ENCODE measurements around the gene TIGIT. TPM values are rescaled to one million over a fixed set of nuclear protein-coding genes. Genes with fewer than 3 reads are reported as not detected.
A peak's percentile ranks its signal among the peaks of the same experiment; 100 is the strongest.

TIGIT gene
- total RNA-seq, 2 donors from 2014 or later, result 5.1 to 14.6 TPM

DNA sequence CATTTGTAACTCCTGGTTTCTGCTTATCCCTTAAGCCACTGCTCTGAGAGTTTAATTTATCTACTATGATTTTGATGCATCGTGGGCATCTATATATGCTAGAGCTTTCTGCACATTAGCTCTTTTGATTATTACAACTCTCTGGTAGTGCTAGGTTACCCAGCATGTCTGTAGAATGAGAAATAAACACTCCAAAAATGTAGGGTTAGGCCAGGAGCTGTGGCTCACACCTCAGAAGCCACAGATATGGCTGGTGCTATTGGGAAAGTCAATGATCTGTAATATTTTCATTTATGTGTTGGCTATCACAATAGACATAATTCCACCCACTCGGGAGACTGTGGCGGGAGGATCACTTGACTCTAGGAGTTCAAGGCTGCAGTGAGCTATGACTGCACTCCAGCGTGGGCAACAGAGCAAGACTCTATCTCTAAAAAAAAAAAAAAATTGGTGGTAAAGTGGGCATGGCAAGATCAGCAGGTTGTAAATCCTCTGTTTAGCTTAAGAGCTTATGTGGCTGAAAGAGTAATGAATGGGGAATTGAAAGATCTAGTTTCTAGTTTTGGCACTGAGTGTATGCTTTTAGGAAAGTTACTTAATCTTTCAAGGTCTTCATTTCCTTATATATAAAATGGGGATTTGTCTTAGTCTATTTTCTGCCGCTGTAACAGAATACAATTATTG is 6.3 kb downstream of the TIGIT start:
- Mint-ChIP-seq H3K27ac (peak overlapping the region in 1 of 2 donors; percentile 36), H3K9me3 (no peaks in the 10 kb centered on the region), H3K36me3 (no peaks in the 10 kb centered on the region)
- ATAC-seq (no peak), DNase-seq (ENCODE audit: low spot score in 2 of 2) (no peak)

DNA sequence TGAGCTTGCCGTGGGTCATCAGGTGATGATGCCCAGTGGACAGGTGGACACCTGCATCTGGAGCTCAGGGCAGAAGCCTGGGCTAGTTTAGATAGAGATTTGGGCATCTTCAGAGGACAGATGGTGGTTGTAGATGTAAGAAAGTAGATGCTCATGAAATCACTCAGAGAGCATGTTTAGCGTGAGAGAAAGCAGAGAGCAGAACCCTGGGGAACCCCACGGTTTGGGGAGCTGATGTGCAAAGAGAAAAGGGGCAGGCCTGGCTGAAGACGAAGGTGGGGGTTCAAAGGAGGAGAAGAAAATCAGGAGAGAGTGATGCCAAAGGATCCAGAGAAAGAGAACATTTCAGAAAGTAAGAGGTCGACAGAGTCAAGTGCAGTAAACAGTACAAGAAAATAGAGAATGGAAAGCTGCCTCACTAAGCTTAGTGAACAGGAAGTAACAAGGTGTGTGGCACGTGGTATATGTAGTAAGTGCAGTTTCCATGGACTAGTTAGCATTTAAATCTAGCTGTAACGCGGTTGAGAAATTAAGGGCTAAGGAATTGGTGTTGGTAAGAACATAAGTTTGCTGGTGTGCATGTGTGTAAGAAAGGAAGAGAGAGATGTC is 13.5 kb downstream of the TIGIT start:
- Mint-ChIP-seq H3K36me3 (peaks cover 0 to 13% of the 10 kb centered on the region in 2 donors), H3K27ac (peak overlapping the region; percentile 54 to 92), H3K9me3 (peaks cover 0 to 7% of the 10 kb centered on the region in 2 donors)
- DNase-seq (ENCODE audit: low spot score in 2 of 2), result no peak
- ATAC-seq, result peak in 1 of 2 donors; percentile 23

DNA sequence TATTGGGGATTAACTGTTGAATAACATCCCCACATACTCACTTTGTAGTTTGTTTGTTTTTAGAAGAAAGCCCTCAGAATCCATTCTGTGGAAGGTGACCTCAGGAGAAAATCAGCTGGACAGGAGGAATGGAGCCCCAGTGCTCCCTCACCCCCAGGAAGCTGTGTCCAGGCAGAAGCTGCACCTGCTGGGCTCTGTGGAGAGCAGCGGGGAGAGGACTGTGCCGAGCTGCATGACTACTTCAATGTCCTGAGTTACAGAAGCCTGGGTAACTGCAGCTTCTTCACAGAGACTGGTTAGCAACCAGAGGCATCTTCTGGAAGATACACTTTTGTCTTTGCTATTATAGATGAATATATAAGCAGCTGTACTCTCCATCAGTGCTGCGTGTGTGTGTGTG is 14.0 kb downstream of the TIGIT start:
- peak overlapping the region; percentile 67 to 92 for H3K27ac Mint-ChIP-seq
- DNase-seq (ENCODE audit: low spot score in 2 of 2) (no peak), ATAC-seq (no peak)
- peaks cover 0 to 13% of the 10 kb centered on the region in 2 donors for H3K36me3 Mint-ChIP-seq
- peaks cover 0 to 7% of the 10 kb centered on the region in 2 donors for H3K9me3 Mint-ChIP-seq

DNA sequence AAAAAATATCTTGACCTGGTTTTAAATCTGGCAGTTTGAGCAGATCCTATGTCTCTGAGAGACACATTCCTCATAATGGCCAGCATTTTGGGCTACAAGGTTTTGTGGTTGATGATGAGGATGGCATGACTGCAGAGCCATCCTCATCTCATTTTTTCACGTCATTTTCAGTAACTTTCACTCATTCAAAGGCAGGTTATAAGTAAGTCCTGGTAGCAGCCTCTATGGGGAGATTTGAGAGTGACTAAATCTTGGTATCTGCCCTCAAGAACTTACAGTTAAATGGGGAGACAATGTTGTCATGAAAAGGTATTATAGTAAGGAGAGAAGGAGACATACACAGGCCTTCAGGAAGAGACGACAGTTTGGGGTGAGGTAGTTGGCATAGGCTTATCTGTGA is 14.5 kb downstream of the TIGIT start:
- DNase-seq (ENCODE audit: low spot score in 2 of 2) (no peak), ATAC-seq (peak; percentile 33 to 43)
- peaks cover 0 to 13% of the 10 kb centered on the region in 2 donors for H3K36me3 Mint-ChIP-seq
- H3K9me3 Mint-ChIP-seq, result peaks cover 0 to 7% of the 10 kb centered on the region in 2 donors
- H3K27ac Mint-ChIP-seq, result peak overlapping the region; percentile 67 to 92

DNA sequence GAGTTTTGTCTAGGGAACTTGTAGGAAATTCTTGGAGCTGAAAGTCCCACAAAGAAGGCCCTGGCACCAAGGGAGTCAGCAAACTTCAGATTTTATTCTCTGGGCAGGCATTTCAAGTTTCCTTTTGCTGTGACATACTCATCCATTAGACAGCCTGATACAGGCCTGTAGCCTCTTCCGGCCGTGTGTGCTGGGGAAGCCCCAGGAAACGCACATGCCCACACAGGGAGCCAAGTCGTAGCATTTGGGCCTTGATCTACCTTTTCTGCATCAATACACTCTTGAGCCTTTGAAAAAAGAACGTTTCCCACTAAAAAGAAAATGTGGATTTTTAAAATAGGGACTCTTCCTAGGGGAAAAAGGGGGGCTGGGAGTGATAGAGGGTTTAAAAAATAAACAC is 15.0 kb downstream of the TIGIT start:
- peaks cover 0 to 11% of the 10 kb centered on the region in 2 donors for H3K9me3 Mint-ChIP-seq
- H3K36me3 Mint-ChIP-seq, result peaks cover 0 to 13% of the 10 kb centered on the region in 2 donors
- peak overlapping the region; percentile 67 to 92 for H3K27ac Mint-ChIP-seq
- peak; percentile 66 to 70 for ATAC-seq
- peak; percentile 13 to 64 for DNase-seq (ENCODE audit: low spot score in 2 of 2)

DNA sequence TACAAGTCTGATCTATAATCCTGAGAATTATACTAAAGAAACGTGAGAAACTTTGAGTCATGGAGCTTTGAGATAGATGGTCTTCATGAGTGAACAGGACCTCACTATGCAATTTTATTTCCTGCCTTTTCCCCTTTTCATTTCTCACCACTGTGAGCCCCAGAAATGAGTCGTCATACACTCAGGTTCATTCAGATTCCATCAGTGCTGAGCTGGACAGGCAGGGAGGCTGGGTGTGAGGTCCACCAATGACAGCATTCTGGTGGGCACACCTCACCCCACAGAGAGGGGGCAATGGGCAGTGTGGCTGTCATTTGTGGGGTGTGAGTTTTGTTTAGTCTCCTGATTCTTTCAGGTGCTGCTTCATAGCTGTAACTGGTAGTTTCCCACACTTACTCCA is 16.9 kb downstream of the TIGIT start:
- DNase-seq (ENCODE audit: low spot score in 2 of 2) (no peak), ATAC-seq (peak; percentile 68)
- H3K9me3 Mint-ChIP-seq, result peaks cover 0 to 11% of the 10 kb centered on the region in 2 donors

DNA sequence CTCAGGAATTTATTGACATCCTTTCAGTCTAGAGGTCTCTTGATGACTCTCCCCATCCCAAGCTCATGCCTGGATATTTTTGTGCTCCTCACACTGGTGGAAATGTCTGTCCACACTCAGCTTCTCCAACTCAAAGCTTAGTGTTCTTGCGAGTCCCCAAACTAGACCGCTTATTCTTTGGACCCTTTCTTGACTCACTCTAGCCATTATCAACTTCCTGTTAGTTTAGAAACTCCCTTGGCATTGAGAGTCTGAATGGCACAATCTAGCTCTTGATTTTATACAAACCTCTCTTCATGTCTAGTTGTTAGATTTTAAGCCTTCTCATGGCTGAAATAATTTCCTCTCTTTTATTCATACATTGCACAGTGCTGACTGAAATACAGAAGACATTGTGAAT is 19.6 kb downstream of the TIGIT start:
- ATAC-seq (no peak), DNase-seq (ENCODE audit: low spot score in 2 of 2) (no peak)
- no peaks in the 10 kb centered on the region for H3K36me3 Mint-ChIP-seq
- H3K9me3 Mint-ChIP-seq, result peaks cover 0 to 4% of the 10 kb centered on the region in 2 donors
- peak overlapping the region in 1 of 2 donors; percentile 17 for H3K27ac Mint-ChIP-seq

More for the DNA sequence above, 16.9 kb downstream of the TIGIT start:
- Mint-ChIP-seq H3K36me3 (peaks cover 0 to 13% of the 10 kb centered on the region in 2 donors), H3K27ac (peak overlapping the region in 1 of 2 donors; percentile 92)

DNA sequence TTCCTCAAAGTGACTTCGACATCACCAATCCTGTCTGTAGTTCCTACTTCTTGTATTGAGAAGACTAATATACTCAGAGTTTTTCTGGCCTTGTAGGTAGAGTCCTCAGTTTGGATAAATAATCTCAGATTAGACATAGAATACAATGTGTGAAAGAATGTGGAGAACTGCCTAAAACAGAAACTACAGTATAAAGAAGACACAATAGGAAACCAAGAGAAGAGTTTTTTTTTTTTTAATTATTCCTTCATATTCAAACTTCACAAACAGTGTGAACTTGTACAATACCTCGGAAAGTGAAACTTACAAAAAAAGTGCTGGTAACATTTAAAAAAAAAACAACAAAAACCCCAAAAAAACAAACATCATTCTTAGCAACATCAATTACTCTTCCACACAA is 20.5 kb downstream of the TIGIT start:
- no peaks in the 10 kb centered on the region for H3K36me3 Mint-ChIP-seq
- H3K9me3 Mint-ChIP-seq, result peaks cover 0 to 4% of the 10 kb centered on the region in 2 donors
- DNase-seq (ENCODE audit: low spot score in 2 of 2) (no peak), ATAC-seq (no peak)
- H3K27ac Mint-ChIP-seq, result peak overlapping the region in 1 of 2 donors; percentile 17

DNA sequence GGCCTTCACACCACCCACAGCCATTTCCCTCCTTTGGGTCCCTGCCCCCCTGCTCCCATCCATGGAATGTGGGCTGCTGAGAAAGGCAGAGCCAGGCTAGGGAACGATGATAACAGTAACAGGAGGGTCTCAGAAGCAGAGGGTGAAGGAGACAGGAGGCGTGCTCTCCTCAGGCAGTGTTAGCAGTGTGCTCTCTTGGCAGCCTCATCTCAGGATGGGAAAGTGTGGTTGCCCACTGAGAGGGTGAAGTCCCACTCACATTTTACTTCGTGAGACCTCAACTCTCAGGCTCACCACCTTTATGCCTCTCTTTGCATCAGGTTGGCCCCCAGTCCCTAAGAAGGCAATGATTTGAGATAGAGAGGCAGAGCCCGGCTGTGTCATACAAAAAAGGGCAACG is 24.5 kb downstream of the TIGIT start:
- Mint-ChIP-seq H3K9me3 (peaks cover 0 to 4% of the 10 kb centered on the region in 2 donors), H3K27ac (peak overlapping the region in 1 of 2 donors; percentile 50), H3K36me3 (no peaks in the 10 kb centered on the region)
- DNase-seq (ENCODE audit: low spot score in 2 of 2), result no peak
- peak; percentile 15 to 74 for ATAC-seq

DNA sequence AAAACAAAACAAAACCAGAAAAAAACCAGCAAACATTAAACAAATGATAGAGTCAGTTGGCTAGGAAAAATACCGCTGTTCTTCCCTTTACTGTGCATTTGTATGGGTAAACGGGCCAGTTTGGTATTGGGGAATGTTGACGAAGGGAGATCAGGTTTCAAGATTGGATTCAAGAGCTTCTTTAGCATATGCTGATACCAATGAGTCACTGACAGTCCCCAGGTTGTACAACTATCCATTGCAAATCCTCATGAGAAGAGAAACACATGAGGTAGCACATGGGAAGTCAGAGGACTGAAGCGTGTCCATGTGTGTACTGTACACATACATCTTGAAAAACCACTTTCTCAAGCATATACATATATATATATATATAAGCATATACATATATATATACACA is 25.6 kb downstream of the TIGIT start:
- H3K9me3 Mint-ChIP-seq, result no peaks in the 10 kb centered on the region
- H3K36me3 Mint-ChIP-seq, result no peaks in the 10 kb centered on the region
- H3K27ac Mint-ChIP-seq, result no peak overlapping the region
- ATAC-seq (no peak), DNase-seq (ENCODE audit: low spot score in 2 of 2) (no peak)

DNA sequence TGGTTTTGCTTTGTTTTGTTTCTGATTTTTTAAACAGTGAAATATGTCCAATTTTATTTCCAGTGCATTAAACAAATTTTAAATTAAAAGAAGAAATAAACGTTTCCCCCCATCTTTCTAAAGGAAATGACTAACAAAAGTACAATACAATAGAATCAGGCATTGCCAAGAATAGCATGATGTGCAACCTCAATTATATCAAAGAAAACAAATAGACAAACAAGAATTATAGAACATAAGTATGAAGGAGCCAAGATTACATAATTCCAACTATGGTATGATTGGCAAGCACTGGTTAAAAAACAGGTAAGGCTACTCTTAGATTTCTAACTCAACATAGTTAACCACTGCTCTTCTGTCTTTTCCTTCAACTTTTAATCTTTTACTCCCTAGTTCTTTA is 26.4 kb downstream of the TIGIT start:
- DNase-seq (ENCODE audit: low spot score in 2 of 2) (no peak), ATAC-seq (no peak)
- Mint-ChIP-seq H3K27ac (no peak overlapping the region), H3K9me3 (no peaks in the 10 kb centered on the region), H3K36me3 (no peaks in the 10 kb centered on the region)

DNA sequence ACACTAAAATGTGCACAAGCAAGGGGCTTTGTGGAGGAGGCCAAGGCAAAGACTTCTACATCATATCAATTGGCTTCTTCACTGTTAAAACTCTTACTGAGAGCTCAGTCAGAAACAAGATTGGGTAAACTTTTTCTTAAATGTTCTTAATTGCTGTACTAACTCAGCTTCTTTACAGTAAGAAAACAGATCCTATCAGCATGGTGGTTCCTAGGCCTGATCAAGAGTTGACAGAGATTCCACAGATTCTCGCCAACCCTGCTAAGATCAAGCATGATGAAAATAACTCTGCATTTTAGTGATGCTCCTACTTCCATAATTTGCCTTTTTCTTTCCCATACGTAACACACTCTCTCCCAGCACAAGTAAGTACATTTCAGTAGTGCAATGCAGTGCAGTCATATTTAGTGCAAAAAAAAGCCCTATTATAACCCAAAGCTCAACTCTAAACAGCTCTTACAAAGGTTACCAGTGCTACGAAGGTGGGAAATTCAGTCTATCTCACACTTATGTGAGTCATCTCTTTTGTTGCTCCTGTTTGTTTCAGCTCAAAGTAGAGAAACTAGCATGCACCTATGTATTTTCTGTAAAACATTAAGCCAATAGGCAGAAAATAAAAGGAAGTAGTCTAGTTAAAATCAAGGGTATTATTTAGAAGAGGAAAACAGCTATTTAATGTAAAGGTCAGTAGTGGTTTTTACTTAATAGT is 29.9 kb downstream of the TIGIT start:
- peaks cover 4 to 5% of the 10 kb centered on the region in 2 donors for H3K36me3 Mint-ChIP-seq
- DNase-seq (ENCODE audit: low spot score in 2 of 2) (no peak), ATAC-seq (peak; percentile 61 to 73)
- peak overlapping the region in 1 of 2 donors; percentile 93 for H3K27ac Mint-ChIP-seq
- H3K9me3 Mint-ChIP-seq, result peaks cover 0 to 4% of the 10 kb centered on the region in 2 donors

DNA sequence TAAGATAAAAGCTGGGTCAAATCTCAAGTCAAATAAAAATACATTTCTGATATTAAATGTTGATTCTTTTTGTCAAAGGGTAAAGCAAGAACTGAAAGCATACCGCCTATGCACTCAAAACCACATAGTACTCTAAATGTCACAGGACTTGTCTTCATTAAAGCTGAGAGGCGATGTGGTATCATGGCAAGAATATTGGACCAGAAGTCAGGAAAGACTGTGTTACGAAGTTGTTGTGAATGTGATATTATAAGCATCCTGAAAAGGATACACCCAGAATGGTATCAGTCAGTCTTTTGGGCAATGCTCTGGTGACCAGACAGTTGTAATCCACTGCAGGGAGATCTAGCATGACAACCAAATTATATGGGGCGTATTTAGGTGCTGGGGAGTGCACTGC is 33.8 kb downstream of the TIGIT start:
- DNase-seq (ENCODE audit: low spot score in 2 of 2), result no peak
- Mint-ChIP-seq H3K9me3 (peaks cover 0 to 15% of the 10 kb centered on the region in 2 donors), H3K36me3 (peaks cover 15 to 30% of the 10 kb centered on the region in 2 donors), H3K27ac (peak overlapping the region; percentile 61 to 93)
- peak; percentile 16 to 45 for ATAC-seq

DNA sequence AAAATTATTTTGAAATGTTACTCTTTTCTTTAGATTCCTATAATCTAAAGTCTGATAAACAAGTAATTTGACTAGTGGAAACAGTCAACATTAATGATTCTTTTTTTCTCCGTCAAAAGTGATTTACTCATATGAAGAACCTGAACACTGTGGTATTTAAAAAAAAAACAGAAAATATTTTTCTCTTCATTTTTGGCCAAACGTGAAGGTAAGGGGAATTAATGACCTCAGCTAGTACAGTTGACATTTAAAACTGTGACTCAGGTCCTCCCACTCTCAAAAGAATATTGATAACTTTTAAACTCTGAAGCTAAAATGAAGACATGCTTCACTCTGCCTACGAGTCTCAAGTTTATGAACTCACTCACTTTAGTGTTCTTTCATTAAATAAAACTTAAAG is 34.5 kb downstream of the TIGIT start:
- Mint-ChIP-seq H3K27ac (peak overlapping the region; percentile 93 to 97), H3K9me3 (peaks cover 0 to 16% of the 10 kb centered on the region in 2 donors), H3K36me3 (peaks cover 17 to 32% of the 10 kb centered on the region in 2 donors)
- ATAC-seq (peak; percentile 42 to 56), DNase-seq (ENCODE audit: low spot score in 2 of 2) (no peak)

DNA sequence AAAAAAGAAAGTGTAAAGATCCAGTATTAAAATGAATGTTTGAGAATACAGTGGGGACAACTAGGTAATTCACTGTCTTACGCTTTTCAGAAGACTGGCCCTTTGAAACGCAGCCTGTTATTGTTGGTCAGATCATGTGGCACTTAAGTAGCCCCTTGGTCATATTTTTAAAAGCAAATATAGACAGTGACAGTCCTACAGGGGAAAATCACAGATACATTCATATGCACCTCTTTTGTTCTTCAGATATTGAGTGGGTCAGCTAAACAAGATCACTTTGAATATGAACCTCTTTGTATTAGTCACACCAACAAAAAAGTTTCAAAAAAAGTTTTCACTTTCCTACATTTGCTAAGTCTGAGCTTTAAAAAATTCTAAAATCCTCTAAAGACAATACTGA is 36.0 kb downstream of the TIGIT start:
- no peak for DNase-seq (ENCODE audit: low spot score in 2 of 2)
- Mint-ChIP-seq H3K36me3 (peaks cover 17 to 32% of the 10 kb centered on the region in 2 donors), H3K27ac (peak overlapping the region; percentile 53 to 61), H3K9me3 (peaks cover 0 to 16% of the 10 kb centered on the region in 2 donors)
- ATAC-seq, result peak; percentile 36 to 55

DNA sequence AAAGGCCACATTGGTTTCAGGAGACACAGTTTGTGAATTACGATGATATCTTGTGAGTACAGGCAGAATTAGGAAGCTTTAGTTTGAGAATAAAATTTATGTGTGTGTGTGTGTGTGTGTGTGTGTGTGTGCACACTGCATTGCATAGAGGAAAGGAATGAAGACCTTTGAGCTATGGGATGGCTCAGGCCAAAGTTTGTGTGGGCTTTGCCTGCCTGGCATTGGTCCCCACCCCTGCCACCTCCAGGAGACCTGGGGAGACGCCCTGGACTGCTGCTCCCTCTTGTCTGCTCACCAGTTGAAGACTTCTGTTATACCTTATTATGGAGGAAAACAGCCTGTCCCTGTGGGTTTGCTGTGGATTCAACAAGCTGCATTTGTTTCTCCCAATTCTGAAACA is 37.2 kb downstream of the TIGIT start:
- no peak for DNase-seq (ENCODE audit: low spot score in 2 of 2)
- H3K36me3 Mint-ChIP-seq, result peaks cover 24 to 32% of the 10 kb centered on the region in 2 donors
- H3K27ac Mint-ChIP-seq, result peak overlapping the region; percentile 13 to 88

DNA sequence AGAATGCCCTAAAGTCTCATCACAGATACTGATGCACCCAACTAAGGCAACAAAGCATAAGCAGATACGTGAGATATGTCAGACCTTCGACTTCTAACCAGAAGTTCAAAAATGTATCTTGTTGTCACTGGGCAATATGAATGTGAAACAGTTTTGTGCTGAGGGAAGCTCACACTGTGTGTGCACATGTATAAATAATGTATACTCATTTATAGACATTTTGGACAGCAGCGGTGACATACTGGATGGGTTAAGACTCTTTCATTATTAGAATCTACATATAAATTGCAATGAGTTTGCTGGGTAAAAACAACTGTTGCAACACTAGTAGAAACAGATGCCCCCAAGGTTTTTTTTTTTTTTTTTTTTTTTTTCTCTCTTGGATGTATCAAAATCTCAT is 37.9 kb downstream of the TIGIT start:
- Mint-ChIP-seq H3K9me3 (peaks cover 0 to 16% of the 10 kb centered on the region in 2 donors), H3K27ac (peak overlapping the region in 1 of 2 donors; percentile 88), H3K36me3 (peaks cover 24 to 32% of the 10 kb centered on the region in 2 donors)
- ATAC-seq (peak in 1 of 2 donors; percentile 37), DNase-seq (ENCODE audit: low spot score in 2 of 2) (no peak)

More for the DNA sequence above, 37.2 kb downstream of the TIGIT start:
- peaks cover 0 to 16% of the 10 kb centered on the region in 2 donors for H3K9me3 Mint-ChIP-seq
- ATAC-seq, result no peak
